K562 (cell line): ENCODE measurements around the gene NR2F6. TPM values are rescaled to one million over a fixed set of nuclear protein-coding genes. Genes with fewer than 3 reads are reported as not detected.

Experiments used
- BCLAF1 ChIP-seq, 2 experiments: fragments of 450-650 bp in 1 of 2; IDR thresholded peaks; 2 replicates each; pipeline ENCODE4 v1.6.1; 2011 to 2017; ENCODE audit warnings: low read depth in 2 of 2, antibody characterized with exemption in 1 of 2, borderline replicate concordance in 1 of 2, low read length in 1 of 2, mild to moderate bottlenecking in 1 of 2, mixed read lengths in 1 of 2; ENCODE audit not compliant: control insufficient read depth in 1 of 2
- BCOR ChIP-seq: fragments of 450-650 bp; IDR thresholded peaks from 2 replicates; pipeline ENCODE4 v1.6.1; 2016
- BHLHE40 ChIP-seq: IDR thresholded peaks from 2 replicates; pipeline ENCODE4 v1.6.1; 2011; ENCODE audit warnings: low read length, improper control_type of control experiment
- CEBPB ChIP-seq: fragments of 450-650 bp; IDR thresholded peaks from 2 replicates; pipeline ENCODE4 v1.6.1; 2016; ENCODE audit warnings: missing genetic modification characterization, missing compliant biosample characterization
- E2F3 ChIP-seq: fragments of 250-450 bp; sonication (Bioruptor Pico); IDR thresholded peaks from 2 replicates; pipeline ENCODE4 v1.4.0; 2020; ENCODE audit warnings: mild to moderate bottlenecking
- FUS ChIP-seq: fragments of 200-400 bp; formaldehyde crosslinking; optimal IDR thresholded peaks from 2 replicates; pipeline ENCODE3; 2017; ENCODE audit warnings: low read depth, low read length
- HNRNPL ChIP-seq: fragments of 200-400 bp; formaldehyde crosslinking; IDR thresholded peaks from 2 replicates; pipeline ENCODE4 v1.6.1; 2017; ENCODE audit warnings: low read depth, mild to moderate bottlenecking, low read length
- JUNB ChIP-seq: fragments of 450-650 bp; formaldehyde crosslinking; conservative IDR thresholded peaks from 2 replicates; pipeline ENCODE4 v1.4.0; 2020; ENCODE audit warnings: mild to moderate bottlenecking
- KDM1A ChIP-seq, 2 experiments: fragments of 450-650 bp; IDR thresholded peaks; 2 replicates each; pipeline ENCODE4 v1.6.1; 2016; ENCODE audit warnings: mild to moderate bottlenecking in 2 of 2
- MAX ChIP-seq: sonication (generic); formaldehyde crosslinking; IDR thresholded peaks from 2 replicates; pipeline ENCODE4 v1.9.0; 2022; ENCODE audit warnings: mild to moderate bottlenecking, missing genetic modification reagents
- POU5F1 ChIP-seq: fragments of 150-350 bp; IDR thresholded peaks from 2 replicates; pipeline ENCODE4 v1.6.1; 2014; ENCODE audit warnings: borderline replicate concordance, low read length, low read depth, mild to moderate bottlenecking; ENCODE audit not compliant: partially characterized antibody
- RBBP5 ChIP-seq: fragments of 200-600 bp; sonication (generic); IDR thresholded peaks from 2 replicates; pipeline ENCODE4 v1.6.1; 2012; ENCODE audit warnings: borderline replicate concordance, mild to moderate bottlenecking, low read length, control low read depth, inconsistent platforms; ENCODE audit not compliant: insufficient read depth, poor library complexity, severe bottlenecking
- SFPQ ChIP-seq: fragments of 200-400 bp; formaldehyde crosslinking; IDR thresholded peaks from 2 replicates; pipeline ENCODE4 v1.6.1; 2017; ENCODE audit warnings: mild to moderate bottlenecking, low read depth, low read length, moderate library complexity
- SIRT6 ChIP-seq: IDR thresholded peaks from one replicate; pipeline ENCODE4 v1.6.1; 2012; ENCODE audit warnings: low read depth, mild to moderate bottlenecking, control low read depth, inconsistent platforms, low read length, moderate library complexity
- SOX6 ChIP-seq: fragments of 450-650 bp; IDR thresholded peaks from 2 replicates; pipeline ENCODE4 v1.6.1; 2014; ENCODE audit warnings: mild to moderate bottlenecking
- ZBTB34 ChIP-seq: fragments of 250-450 bp; sonication (Bioruptor Pico); IDR thresholded peaks from 2 replicates; pipeline ENCODE4 v1.8.0; 2021; ENCODE audit warnings: mild to moderate bottlenecking, moderate library complexity
- ZNF12 ChIP-seq: sonication (generic); formaldehyde crosslinking; IDR thresholded peaks from 2 replicates; pipeline ENCODE4 v1.4.0; 2020; ENCODE audit warnings: mild to moderate bottlenecking, missing genetic modification reagents
- ZNF449 ChIP-seq: fragments of 250-450 bp; sonication (Bioruptor Pico); IDR thresholded peaks from 2 replicates; pipeline ENCODE4 v1.8.0; 2022; ENCODE audit warnings: moderate library complexity, mild to moderate bottlenecking, inconsistent platforms
- ZNF717 ChIP-seq: fragments of 250-450 bp; sonication (Bioruptor Pico); IDR thresholded peaks from 2 replicates; pipeline ENCODE4 v1.5.0; 2021
- polyA plus RNA-seq, 8 experiments: library from polyadenylated mRNA; depleted of rRNA in 4 of 8; stranded (reverse) in 5 of 8; unstranded in 3 of 8; fragments of >200 nt; fragmentation: Nextera tagmentation in 2 of 8; fragmentation: Illumina TruSeq in 1 of 8; extraction: Ambion mirVana in 2 of 8; extraction: Trizol in 1 of 8; gene quantifications; 2 replicates each; pipeline versions ENCODE4 v1.2.1 to v1.2.3, GENCODE V29; 2011 to 2014; ENCODE audit warnings: inconsistent platforms in 1 of 8, missing spikeins in 1 of 8
- total RNA-seq, 7 experiments: library from RNA; depleted of rRNA in 6 of 7; stranded (reverse); fragments of >200 nt in 6 of 7; fragmentation: Illumina TruSeq in 2 of 7; extraction: Trizol in 2 of 7; gene quantifications; 2 replicates each; pipeline versions ENCODE4 v1.2.1 to v1.2.3, GENCODE V29; 2011 to 2021; ENCODE audit warnings: low replicate concordance in 1 of 7

Gene NR2F6
- total and polyA plus RNA-seq, 9 of the 15 experiments (the other 6 are each of a cell fraction or from before 2014, with no cell fraction given) = 0.76 to 97.5 (median 18.8) TPM

GRCh38 chr19:17215127-17215971 lies 30.4 kb downstream of the NR2F6 start, which contains the start of gene USE1 (continued):
- no peak for TF ChIP-seq FUS
- peak; percentile 48 for TF ChIP-seq POU5F1
- TF ChIP-seq ZNF717 (CRISPR knock-in tag) = no peak
- TF ChIP-seq SFPQ = no peak
- 0 out of 2 replicates have a peak, but pooled peaks have one; percentile 53 for TF ChIP-seq SOX6
- TF ChIP-seq ZNF12 (CRISPR knock-in tag) = 0 out of 2 replicates have a peak, but pooled peaks have one; percentile 28
- TF ChIP-seq ZNF449 = no peak
- TF ChIP-seq CEBPB = no peak
- TF ChIP-seq ZBTB34 (CRISPR knock-in tag) = no peak
- TF ChIP-seq MAX (CRISPR knock-in tag) = peak; percentile 82
- TF ChIP-seq KDM1A (IDR thresholded peaks at IDR 0.05) = no peak
- no peak for TF ChIP-seq HNRNPL
- TF ChIP-seq BHLHE40 = peak; percentile 36; the same call in 1 of the 2 replicates
- peak; percentile 58 for TF ChIP-seq RBBP5
- no peak for TF ChIP-seq JUNB
- TF ChIP-seq BCLAF1 (IDR thresholded peaks at IDR 0.05; ENCODE audit: borderline replicate concordance in 1 of 2, control insufficient read depth in 1 of 2, low read depth in 2 of 2, low read length in 1 of 2) = no peak
- TF ChIP-seq SIRT6 = no peak
- peak; percentile 72; the same call in 1 of the 2 replicates for TF ChIP-seq E2F3
- TF ChIP-seq BCOR = no peak
